Measurements from ENCODE around the gene SYT12. TPM values are rescaled to one million over a fixed set of nuclear protein-coding genes. Genes with fewer than 3 reads are reported as not detected.

Gene SYT12
- total and polyA plus RNA-seq, 2 of the 8 experiments (the other 6 are each of a cell fraction or from before 2014, with no cell fraction given): 1.4 to 3.3 TPM

DNA sequence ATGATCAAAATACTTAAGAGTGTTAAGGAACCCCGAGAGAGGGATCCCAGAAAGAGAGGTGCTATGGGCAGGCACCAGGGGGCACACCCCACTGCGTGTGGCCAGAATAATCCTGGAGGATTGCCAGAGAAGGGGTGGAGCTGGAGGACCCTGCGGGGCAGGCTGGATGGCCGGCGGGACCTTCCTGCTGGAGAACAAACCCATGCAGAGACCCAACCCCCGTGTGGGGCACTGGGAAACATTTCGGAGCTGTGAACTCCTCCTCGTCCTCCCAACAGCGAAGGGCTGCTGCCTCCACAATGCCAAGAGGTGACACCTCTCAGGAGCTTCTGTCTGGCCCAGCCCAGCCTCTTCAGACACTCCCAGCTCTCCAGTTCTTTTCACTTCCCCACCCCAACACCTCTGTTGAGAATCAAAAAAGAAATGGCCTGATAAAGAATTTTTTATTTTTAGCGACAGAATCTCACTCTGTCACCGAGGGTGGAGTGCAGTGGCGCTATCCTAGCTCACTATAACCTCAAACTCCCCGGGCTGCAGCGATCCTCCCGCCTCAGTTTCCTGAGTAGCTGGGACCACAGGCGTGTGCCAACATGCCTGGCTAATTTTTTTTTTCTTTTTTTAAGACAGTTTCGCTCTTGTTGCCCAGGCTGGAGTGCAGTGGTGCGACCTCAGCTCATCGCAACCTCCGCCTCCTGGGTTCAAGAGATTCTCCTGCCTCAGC, 59.3 kb downstream of the SYT12 start:
- TF ChIP-seq RAD21 (IDR thresholded peaks at IDR 0.05 in 1 of 2, conservative IDR thresholded peaks at IDR 0.05 in 1 of 2; ENCODE audit: low read depth in 2 of 2, low read length in 2 of 2): peak in 1 of 2 experiments; percentile 41; a peak in 1 of 4 replicates
- no peak for TF ChIP-seq JUND (IDR thresholded peaks at IDR 0.05; ENCODE audit: low read length)
- TF ChIP-seq, protein P1, sequence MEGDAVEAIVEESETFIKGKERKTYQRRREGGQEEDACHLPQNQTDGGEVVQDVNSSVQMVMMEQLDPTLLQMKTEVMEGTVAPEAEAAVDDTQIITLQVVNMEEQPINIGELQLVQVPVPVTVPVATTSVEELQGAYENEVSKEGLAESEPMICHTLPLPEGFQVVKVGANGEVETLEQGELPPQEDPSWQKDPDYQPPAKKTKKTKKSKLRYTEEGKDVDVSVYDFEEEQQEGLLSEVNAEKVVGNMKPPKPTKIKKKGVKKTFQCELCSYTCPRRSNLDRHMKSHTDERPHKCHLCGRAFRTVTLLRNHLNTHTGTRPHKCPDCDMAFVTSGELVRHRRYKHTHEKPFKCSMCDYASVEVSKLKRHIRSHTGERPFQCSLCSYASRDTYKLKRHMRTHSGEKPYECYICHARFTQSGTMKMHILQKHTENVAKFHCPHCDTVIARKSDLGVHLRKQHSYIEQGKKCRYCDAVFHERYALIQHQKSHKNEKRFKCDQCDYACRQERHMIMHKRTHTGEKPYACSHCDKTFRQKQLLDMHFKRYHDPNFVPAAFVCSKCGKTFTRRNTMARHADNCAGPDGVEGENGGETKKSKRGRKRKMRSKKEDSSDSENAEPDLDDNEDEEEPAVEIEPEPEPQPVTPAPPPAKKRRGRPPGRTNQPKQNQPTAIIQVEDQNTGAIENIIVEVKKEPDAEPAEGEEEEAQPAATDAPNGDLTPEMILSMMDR (IDR thresholded peaks at IDR 0.05; ENCODE audit: control extremely low read depth in 1 of 3, insufficient read depth in 1 of 3, low read depth in 1 of 3, low read length in 3 of 3): peak; percentile 14 to 19 (median 17)
- TF ChIP-seq SIRT6 (IDR thresholded peaks at IDR 0.05; ENCODE audit: low read length): no peak
- no peak for TF ChIP-seq PHF8 (conservative IDR thresholded peaks at IDR 0.05; ENCODE audit: low read depth, low read length)
- TF ChIP-seq KDM1A (IDR thresholded peaks at IDR 0.05; ENCODE audit: borderline replicate concordance, low read length): 0 out of 2 replicates have a peak, but pooled peaks have one; percentile 28
- no peak for TF ChIP-seq EZH2 (IDR thresholded peaks at IDR 0.05; ENCODE audit: low read depth, low read length, severe bottlenecking)
- Histone ChIP-seq H3K14ac (ENCODE audit: insufficient read length) (no peak overlapping the region), H2BK5ac (ENCODE audit: low read depth, low read length) (peak overlapping the region; percentile 35; the same call in 1 of the 2 replicates), H4K20me1 (replicated peaks in 1 of 2; ENCODE audit: control insufficient read depth in 1 of 2, insufficient read depth in 2 of 2, low read length in 2 of 2) (no peaks in the 10 kb centered on the region), H3K9ac (replicated peaks in 1 of 4; ENCODE audit: extremely low read depth in 1 of 4, low read depth in 3 of 4, low read length in 3 of 4) (no peak overlapping the region), H2BK15ac (ENCODE audit: low read length) (no peak overlapping the region), H4K5ac (ENCODE audit: insufficient read length, low read depth, low read length) (no peak overlapping the region), H2AK5ac (ENCODE audit: low read depth, low read length) (no peak overlapping the region), H3K4me2 (ENCODE audit: insufficient read depth in 1 of 2, low read depth in 2 of 2, low read length in 2 of 2) (peak overlapping the region; percentile 1 to 55; a peak in 3 of 4 replicates), H3K79me1 (ENCODE audit: low read depth, low read length) (0 out of 2 replicates have a peak, but pooled peaks cover 2% of the 10 kb centered on the region), H3K36me3 (ENCODE audit: control insufficient read depth in 2 of 4, insufficient read depth in 4 of 4, low read length in 3 of 4) (no peaks in the 10 kb centered on the region), H2BK20ac (ENCODE audit: low read length) (no peak overlapping the region), H4K91ac (replicated peaks; ENCODE audit: insufficient read length, low read length) (no peak overlapping the region), H3K4me1 (replicated peaks in 1 of 4; ENCODE audit: control insufficient read depth in 3 of 4, insufficient read depth in 4 of 4, low read length in 3 of 4) (peaks cover 0 to 11% (median 4%) of the 10 kb centered on the region in 4 experiments; a peak in 4 of 7 replicates), H4K8ac (ENCODE audit: extremely low read depth, insufficient read depth, low read length) (no peak overlapping the region), H3K9me3 (ENCODE audit: insufficient read depth in 2 of 2, low read depth in 1 of 2, low read length in 1 of 2) (no peaks in the 10 kb centered on the region), H3K23me2 (ENCODE audit: low read depth, low read length) (no peaks in the 10 kb centered on the region; the same call in 1 of the 2 replicates), H3K18ac (ENCODE audit: extremely low read depth, low read length) (peak overlapping the region; percentile 48), H3K27me3 (replicated peaks in 1 of 4; ENCODE audit: control insufficient read depth in 3 of 4, extremely low read depth in 1 of 4, insufficient read depth in 3 of 4, low read length in 3 of 4) (no peaks in the 10 kb centered on the region), H3K4ac (replicated peaks; ENCODE audit: insufficient read length, low read depth, low read length) (no peak overlapping the region), H2BK12ac (ENCODE audit: low read depth, low read length) (no peak overlapping the region), H3K4me3 (ENCODE audit: extremely low read depth in 1 of 4, insufficient read depth in 2 of 4, low read depth in 3 of 4, low read length in 4 of 4) (peak overlapping the region in 1 of 4 experiments; percentile 45; a peak in 3 of 8 replicates), H3K23ac (ENCODE audit: insufficient read length) (no peak overlapping the region), H3K27ac (ENCODE audit: low read depth, low read length) (no peak overlapping the region), H2BK120ac (replicated peaks; ENCODE audit: low read depth, low read length) (no peak overlapping the region), H2AFZ (ENCODE audit: low read length) (no peak overlapping the region; the same call in 1 of the 2 replicates), H3K56ac (replicated peaks; ENCODE audit: insufficient read length, low read depth, low read length) (no peak overlapping the region), H3K79me2 (ENCODE audit: control insufficient read depth in 1 of 2, insufficient read depth in 2 of 2, low read length in 2 of 2) (no peaks in the 10 kb centered on the region)
- FAIRE-seq (no peak), DNase-seq (ENCODE audit: low read depth in 1 of 2, low spot score in 2 of 2) (peak in 1 of 2 experiments; percentile 68)
- ChIA-PET CTCF (ENCODE audit: partially characterized antibody) (interaction anchor here (0.5 to 5.2 kb wide), 29 partner anchors 12 to 358 kb away, joined by 3 to 27 read pairs (median 4); no protein-coding TSS in a partner anchor), POLR2A (ENCODE audit: partially characterized antibody) (interaction anchor here (0.8 to 4.0 kb wide), 5 partner anchors 11 to 158 kb away, joined by 3 to 19 read pairs (median 3); no protein-coding TSS in a partner anchor)
- 66% methylated on average over 19 of the region's 20 CpGs; no CpG with 5 or more reads in 1 of the 2 experiments for WGBS, 2 experiments (ENCODE audit: extremely low coverage in 1 of 2, insufficient coverage in 1 of 2, insufficient read length in 1 of 2, insufficient replicate concordance in 2 of 2, low coverage in 1 of 2, low lambda C conversion rate in 2 of 2, missing lambda C conversion rate in 1 of 2)
